ENCODE data around the gene INTS1. TPM values are rescaled to one million over a fixed set of nuclear protein-coding genes. Genes with fewer than 3 reads are reported as not detected.
"Not testable (repeated sequence)": the region's sequence is repeated elsewhere in the genome, so short reads cannot be mapped to it uniquely, and the experiment has no call there.

The INTS1 gene
- total RNA-seq, 1 experiment from 2014 or later: 34.2 TPM

DNA sequence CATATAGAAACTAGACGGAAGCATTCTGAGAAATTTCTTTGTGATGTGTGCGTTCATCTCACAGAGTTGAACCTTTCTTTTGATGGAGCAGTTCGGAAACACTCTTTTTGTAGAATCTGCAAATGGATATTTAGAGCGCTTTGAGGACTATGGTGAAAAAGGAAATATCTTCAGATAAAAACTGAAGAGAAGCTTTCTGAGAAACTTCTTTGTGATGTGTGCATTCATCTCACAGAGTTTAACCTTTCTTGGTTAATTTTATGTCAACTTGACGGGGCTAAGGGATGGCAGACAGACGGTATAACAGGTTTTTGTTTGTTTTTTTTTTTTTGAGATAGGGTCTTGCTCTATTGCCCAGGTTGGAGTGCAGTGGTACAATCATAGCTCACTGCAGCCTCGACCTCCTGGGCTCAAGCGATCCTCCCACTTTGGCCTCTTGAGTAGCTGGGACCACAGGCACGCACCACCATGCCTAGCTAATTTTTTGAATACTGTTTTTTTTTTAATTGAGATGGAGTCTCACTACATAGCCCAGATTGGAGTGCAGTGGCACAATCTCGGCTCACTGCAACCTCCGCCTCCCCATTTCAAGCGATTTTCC is 15.2 kb upstream of the INTS1 start:
- H3K4me3 ChIP-seq, H3K9me3 ChIP-seq, H3K36me3 ChIP-seq, H3K27me3 ChIP-seq, DNase-seq: not testable (repeated sequence)

DNA sequence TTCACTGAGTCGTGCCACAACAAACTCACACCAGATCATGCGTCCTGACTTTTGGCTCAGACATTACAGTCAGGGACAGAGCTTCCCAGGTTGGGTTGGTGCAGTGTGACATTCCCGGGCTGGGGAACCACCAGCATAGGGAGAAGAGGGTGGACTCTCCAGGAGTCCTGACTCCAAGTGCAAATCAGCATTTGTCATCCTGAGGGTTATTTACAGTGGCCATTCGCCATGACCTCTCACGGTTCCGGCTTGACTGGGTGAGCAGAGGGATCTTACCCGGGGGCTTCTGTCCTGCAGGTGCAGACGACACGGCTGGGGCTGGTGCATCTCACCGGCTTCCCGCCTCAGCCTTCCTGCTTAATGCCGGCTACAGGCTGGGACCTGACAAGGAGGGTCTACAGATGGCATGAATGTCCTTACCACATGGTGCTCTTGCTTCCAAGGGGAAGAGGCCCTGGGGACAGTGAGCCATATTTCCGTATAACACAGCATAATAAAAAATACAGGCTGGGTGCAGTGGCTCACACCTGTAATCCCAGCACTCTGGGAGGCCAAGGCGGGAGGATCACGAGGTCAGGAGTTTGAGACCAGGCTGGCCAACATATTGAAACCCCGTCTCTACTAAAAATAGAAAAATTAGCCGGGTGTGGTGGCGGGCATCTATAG is 12.5 kb upstream of the INTS1 start:
- peak; percentile 38 for DNase-seq

DNA sequence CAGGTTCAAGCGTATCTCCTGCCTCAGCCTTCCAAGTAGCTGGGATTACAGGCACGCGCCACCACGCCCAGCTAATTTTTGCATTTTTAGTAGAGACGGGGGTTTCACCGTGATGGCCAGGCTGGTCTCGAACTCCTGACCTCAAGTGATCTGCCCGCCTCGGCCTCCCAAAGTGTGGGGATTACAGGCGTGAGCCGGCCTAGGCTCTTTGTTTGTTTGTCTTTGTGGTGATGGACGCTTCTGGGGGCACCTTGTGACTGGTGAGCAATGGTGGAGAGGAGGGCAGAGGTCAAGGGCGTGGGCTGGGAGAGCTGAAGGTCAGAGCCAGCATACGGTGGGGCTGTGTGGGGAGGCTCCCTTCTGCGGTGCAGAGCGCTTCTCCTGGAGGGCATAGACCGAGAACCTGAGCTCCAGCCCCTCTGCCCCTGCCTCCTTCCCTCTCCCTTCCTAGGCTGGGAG is 11.3 kb upstream of the INTS1 start:
- H3K36me3 ChIP-seq, H3K9me3 ChIP-seq, DNase-seq, H3K27me3 ChIP-seq, H3K4me3 ChIP-seq: not testable (repeated sequence)

More for the DNA sequence above, 12.5 kb upstream of the INTS1 start:
- Histone ChIP-seq H3K27me3 (no peaks in the 10 kb centered on the region), H3K4me3 (no peak overlapping the region), H3K36me3 (no peaks in the 10 kb centered on the region), H3K9me3 (peaks cover 3% of the 10 kb centered on the region; the same call in 1 of the 2 replicates)

DNA sequence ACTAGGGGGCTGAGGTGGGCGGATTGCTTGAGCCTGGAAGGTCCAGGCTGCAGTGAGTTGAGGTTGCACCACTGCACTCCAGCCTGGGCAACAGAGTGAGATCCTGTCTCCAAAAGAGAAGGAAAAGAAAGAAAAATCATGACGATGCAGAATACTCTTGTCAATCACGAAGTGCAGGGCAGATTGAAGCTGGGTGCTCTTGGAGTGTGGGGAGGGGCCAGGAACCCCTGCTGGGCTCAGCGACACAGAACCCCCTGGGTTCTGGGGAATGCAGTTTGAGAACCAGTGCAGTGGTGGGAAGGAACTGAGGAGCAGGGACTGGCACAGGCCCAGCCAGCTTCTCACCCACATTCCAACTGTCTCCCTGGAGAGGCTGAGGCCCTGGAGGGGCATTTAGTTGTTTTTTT is 10.8 kb upstream of the INTS1 start:
- Histone ChIP-seq H3K9me3 (peaks cover 3% of the 10 kb centered on the region; the same call in 1 of the 2 replicates), H3K27me3 (no peaks in the 10 kb centered on the region), H3K4me3 (no peak overlapping the region), H3K36me3 (no peaks in the 10 kb centered on the region)
- no peak for DNase-seq

DNA sequence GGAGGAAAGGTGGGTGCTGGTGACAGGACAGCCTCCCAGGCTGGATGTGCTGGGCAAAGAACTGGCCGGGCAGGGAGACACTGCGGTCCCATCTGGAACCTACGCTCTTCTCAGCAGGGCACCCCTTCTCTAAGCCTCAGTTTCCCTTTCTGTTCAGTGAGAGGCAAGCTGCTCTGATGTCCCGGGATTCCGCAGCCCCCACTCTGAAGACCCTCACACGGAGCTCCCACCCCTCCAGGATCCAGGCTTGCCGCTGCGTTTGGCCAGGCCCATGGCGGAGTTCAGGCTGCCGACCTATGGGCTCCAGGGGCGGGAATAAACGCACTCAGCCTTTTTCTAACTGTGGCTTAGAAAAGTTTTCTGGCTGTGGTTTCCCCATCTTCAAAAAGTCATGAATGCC is 10.2 kb upstream of the INTS1 start:
- Histone ChIP-seq H3K27me3 (no peaks in the 10 kb centered on the region), H3K36me3 (no peaks in the 10 kb centered on the region), H3K4me3 (no peak overlapping the region), H3K9me3 (peaks cover 3% of the 10 kb centered on the region; the same call in 1 of the 2 replicates)
- no peak for DNase-seq

DNA sequence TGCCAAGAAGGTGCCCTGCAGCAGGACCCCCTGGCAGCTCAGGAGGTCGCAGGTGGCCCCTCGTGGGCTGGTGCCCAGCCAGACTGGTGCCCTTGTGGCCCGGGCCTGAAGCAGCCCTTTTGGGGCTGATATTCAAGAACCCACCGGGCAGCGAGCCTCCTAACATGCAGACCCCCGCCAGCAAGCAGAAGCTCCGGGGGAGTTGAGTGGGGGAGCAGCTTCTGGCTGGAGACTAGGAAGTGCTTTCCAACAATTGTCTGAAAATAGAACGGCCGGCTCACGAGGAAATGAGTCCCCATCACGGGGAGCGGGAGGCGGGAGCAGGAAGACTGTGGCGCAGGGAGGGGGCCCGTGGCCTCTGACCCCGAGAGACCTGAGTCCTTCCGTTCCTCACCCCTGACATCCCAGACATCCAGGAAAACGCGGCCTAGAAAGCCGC is 9.5 kb upstream of the INTS1 start:
- Histone ChIP-seq H3K27me3 (no peaks in the 10 kb centered on the region), H3K9me3 (no peaks in the 10 kb centered on the region), H3K4me3 (no peak overlapping the region), H3K36me3 (no peaks in the 10 kb centered on the region)
- no peak for DNase-seq

DNA sequence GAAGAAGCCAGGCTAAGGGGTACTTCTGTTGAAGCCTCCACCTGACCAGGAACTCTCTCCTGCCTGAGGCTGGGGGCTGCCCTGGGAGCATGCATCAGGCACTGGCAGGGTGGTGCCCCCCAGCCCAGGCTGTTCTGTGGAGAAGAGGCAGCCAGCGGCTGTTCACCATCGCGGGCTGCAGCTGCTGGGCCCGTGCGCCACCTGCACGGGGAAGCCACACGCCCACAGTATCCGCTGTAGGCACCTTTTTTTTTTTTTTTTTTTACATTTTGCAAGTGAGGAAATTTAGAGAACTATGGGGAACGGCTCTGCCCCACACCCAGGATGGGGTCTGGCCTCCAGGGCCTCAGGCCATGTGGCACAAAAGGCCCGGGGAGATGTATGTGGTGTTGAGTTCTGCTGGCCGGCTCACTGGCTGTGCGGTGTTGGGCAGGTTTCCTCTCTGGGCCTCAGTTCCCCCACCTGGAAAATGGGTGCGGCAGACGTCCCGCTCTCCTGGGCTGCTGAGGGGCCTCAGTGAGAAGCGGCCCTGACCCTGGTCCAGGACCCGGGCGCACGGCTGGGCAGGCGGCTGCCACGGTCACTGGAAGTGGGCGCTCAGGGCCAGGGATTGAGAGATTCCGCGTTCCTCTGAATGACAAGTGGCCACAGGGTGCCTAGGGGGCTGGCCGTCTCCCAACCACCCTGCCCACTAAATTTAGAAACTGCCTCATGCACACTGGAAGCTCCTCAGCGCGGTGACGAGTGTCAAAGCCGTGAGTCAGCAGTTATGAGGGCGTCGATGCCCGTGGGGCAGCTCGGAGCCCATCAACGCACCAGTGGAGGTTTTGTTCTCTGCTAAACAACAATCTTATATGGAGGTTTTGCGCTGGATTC is 8.8 kb upstream of the INTS1 start:
- no peaks in the 10 kb centered on the region for H3K27me3 ChIP-seq
- no peaks in the 10 kb centered on the region for H3K9me3 ChIP-seq
- H3K36me3 ChIP-seq: no peaks in the 10 kb centered on the region
- DNase-seq: peak; percentile 85
- H3K4me3 ChIP-seq: no peak overlapping the region

DNA sequence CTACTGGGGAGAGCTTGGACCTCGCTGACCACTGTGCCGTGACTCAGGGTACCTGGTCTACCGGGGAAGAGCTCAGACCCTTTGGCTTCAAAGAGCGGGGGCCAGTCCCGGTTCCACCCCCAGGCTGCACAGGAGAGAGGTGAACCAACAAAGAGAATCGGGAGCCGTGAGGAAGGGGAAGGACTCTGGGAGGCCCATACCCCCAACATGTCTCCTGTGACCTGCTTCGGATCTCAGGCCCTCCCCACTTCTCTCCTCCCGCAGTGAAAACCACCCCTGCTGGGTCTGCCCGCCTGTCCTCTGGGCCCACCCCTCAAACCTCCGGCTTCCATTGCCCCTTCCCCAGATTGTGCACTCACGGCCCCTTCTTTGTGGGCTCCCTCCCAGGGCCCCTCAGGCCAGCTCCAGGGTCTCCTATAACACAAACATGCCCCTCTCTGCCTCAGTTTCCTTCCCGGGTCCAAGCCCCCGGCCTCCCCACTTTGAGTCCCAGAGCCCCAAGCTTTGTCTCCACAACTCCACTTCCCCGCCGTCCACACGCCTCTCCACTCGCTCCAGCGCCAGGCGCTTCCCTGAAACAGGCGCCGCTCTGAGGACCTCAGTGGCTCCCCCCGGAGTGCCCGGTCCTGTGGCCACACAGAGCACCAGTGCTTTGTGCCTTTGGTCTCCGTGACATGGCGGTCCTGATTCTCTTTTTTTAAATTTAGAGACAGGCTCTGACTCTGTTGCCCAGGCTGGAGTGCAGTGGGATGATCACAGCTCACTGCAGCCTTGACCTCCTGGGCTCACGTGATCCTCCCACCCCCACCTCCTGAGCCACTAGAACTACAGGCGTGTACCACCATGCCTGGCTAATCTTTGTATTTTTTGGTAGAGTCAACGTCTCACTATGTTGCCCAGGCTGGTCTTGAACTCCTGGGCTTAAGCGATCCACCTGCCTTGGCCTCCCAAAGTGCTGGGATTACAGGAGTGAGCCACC is 7.5 kb upstream of the INTS1 start:
- no peak overlapping the region for H3K4me3 ChIP-seq

DNA sequence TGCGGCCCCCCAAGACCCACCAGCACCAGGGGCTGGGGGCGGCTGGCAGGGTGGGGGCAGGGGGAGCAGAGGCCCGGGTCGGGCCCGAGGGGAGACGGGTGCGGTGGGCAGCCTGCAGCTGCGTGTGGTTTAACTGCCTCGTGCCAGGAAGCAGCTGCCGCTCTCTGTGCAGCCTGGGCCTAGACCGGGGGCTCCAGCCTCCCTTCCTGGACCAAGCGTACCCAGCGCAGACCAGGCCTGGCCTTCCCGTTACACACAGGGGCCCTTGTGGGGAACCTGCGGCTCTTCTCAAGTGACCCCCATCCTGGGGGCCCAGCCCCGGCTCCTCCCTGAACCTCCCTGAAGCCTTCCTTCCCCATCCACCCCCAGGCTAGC is 6.6 kb upstream of the INTS1 start:
- H3K36me3 ChIP-seq: no peaks in the 10 kb centered on the region
- no peaks in the 10 kb centered on the region for H3K27me3 ChIP-seq
- no peak for DNase-seq
- no peak overlapping the region for H3K4me3 ChIP-seq
- no peaks in the 10 kb centered on the region for H3K9me3 ChIP-seq

More for the DNA sequence above, 7.5 kb upstream of the INTS1 start:
- Histone ChIP-seq H3K9me3 (no peaks in the 10 kb centered on the region), H3K27me3 (no peaks in the 10 kb centered on the region), H3K36me3 (no peaks in the 10 kb centered on the region)
- no peak for DNase-seq

DNA sequence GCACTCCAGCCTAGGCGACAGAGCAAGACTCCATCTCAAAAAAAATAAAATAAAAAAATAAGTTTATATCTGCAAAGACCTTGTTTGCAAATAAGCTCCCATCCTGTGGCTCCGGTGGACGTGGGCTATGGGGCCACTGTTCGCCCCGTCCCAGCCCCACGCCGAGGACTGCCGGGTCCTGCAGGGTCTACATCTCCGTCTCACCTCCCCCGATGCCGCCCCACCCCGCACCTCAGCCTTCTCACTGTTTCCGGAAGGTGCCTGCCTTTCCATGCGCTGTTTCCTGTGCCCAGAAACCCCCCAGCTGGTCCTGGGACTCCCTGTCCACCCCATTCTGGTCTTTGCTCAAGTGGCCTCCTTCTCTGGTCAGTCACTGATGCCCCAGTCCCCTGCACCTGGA is 5.0 kb upstream of the INTS1 start:
- Histone ChIP-seq H3K4me3 (no peak overlapping the region), H3K36me3 (no peaks in the 10 kb centered on the region), H3K9me3 (no peaks in the 10 kb centered on the region), H3K27me3 (no peaks in the 10 kb centered on the region)
- no peak for DNase-seq

DNA sequence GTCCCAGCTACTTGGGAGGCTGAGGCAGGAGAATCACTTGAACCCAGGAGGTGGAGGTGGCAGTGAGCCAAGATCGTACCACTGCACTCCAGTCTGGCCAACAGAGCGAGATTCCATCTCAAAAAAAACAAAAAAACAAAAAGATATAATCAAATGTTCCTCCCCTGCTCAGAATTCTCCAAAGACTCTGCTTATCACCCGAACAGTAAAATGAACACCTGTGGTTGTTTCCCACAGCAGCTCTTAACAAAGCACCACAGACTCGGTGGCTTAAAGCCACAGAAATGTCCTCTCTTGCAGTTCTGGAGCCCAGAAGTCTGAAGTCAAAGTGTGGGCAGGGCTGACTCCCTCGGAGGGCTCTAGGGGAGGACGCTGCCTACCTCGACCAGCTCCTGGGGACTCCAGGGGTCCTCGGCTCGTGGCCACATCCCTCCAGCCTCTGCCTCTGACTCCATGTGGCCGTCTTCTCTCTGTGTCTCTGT is 4.1 kb upstream of the INTS1 start:
- no peak for DNase-seq
- Histone ChIP-seq H3K9me3 (no peaks in the 10 kb centered on the region), H3K4me3 (no peak overlapping the region), H3K36me3 (no peaks in the 10 kb centered on the region), H3K27me3 (no peaks in the 10 kb centered on the region)

DNA sequence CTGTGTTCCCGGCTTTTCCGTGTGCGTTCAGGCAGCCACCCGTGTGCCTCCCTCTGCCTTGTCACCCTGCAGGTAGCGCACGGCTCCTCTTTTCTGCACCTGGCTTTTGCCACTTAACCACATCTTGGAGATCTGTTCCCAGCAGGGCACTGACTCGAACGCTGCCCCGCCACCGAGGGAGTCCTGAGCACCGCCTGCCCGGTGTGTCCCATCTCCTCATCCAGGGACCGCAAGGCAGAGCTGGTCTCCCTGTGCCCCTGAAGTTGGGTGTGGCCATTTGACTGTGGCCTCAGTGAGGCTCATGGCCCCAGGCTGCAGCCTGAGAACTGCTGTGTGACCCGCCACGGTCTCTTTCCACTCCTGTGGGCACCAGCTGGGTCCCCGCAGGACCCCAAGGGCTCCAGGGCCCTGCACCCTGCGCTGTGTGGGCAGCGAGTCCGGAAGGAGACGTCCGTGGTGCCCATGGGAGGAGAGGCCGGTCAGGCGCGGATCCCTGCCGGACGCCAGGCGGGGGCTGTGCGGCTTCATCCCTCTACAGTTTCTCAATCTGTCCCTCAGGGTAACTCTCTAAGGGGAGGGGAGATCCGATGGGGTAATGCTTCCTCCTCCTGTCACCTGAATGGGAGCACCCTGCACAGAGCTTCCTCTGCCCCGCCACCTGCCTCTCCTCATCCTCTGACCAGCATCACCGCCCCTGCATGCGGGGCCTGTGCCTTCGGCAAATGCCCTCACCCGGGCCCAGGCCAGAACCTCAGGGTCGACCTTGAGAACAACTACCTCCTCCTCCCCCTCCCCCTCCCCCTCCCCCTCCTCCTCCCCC is 1.8 kb upstream of the INTS1 start:
- H3K36me3 ChIP-seq: peaks cover 4% of the 10 kb centered on the region
- no peak overlapping the region for H3K4me3 ChIP-seq
- no peak for DNase-seq
- no peaks in the 10 kb centered on the region for H3K27me3 ChIP-seq
- H3K9me3 ChIP-seq: no peaks in the 10 kb centered on the region

DNA sequence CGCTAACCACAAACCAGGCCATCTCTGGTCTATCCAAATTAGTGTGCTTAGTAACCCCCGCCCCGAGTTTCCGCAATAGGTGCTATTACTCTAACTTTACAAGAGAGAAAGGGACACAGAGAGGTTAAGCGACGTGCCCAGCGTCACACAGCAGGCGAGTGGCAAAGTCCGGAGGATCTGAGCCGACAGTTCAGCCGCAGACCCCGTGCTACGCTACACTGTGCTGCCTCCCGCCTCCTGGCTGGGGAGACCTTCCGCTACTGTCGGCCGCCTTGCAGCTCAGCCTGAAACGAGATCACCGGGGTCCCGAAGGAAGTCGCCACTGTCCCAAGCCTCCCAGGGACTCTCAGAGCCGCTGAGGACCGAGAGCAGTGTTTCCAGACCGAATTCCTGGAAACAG is 799 bp downstream of the INTS1 start:
- DNase-seq: no peak
- Histone ChIP-seq H3K9me3 (no peaks in the 10 kb centered on the region), H3K4me3 (peak overlapping the region; percentile 93), H3K36me3 (peaks cover 8% of the 10 kb centered on the region), H3K27me3 (no peaks in the 10 kb centered on the region)

DNA sequence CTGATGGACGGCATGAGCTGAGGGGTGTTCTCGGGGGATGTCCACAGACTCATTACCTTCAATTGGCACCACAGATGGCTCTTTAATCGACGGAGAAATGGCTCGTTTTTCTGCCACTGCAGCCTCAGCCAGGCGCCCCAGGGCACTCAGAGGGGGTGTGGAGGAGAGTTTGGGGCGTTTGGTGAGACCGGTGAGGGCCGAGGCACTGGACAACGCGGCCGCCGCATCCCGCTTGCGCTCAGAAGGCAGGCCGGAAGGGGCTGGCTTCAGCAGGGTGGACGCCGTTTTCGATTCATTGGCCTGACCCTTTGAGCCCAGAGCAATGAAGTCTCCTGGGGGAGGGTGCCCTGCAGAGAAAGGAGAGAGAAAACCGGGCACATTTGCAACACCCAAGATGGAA is 1.3 kb downstream of the INTS1 start:
- H3K4me3 ChIP-seq: peak overlapping the region; percentile 93
- no peaks in the 10 kb centered on the region for H3K27me3 ChIP-seq
- no peak for DNase-seq
- H3K9me3 ChIP-seq: no peaks in the 10 kb centered on the region
- peaks cover 8% of the 10 kb centered on the region for H3K36me3 ChIP-seq

DNA sequence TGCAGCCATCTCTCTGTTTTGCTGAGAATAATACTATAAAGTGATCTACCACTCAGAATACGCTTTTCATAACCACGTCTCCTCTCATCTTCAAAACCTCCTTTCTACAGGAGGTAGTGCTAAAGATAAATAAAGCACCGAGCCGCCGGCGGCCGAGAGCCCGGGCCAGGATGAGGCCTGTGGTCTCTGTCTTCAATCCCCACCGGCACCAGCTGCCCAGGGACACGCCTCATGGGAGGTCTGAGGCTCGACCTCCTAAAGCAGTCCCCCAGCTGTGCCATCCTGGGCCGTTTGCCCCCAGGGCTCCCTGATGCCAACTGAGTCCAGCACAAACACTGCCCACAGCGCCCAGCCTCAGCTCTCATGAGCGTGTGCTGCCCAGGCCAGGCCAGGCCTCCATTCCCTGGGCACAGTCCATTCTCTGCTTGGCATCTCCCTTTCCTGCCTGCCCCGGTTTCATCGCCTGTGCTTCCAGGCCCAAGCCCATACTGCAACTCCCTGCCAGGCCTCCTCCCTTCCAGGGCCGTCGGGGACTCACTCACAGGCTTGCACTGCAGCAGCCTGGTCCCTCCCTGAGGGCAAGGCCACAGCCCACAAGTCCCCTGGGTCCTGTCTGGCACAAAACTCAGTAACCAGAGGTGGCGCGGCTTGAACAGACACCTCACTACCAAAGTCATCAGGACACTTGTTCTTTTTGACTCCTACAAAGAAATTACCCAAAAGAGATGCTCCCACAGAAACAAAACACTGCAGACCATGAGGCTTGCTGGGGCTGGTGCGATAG is 2.5 kb downstream of the INTS1 start:
- H3K27me3 ChIP-seq: no peaks in the 10 kb centered on the region
- H3K4me3 ChIP-seq: no peak overlapping the region
- no peak for DNase-seq
- H3K36me3 ChIP-seq: peaks cover 8% of the 10 kb centered on the region
- H3K9me3 ChIP-seq: no peaks in the 10 kb centered on the region

Data from MG63 (cell line).